ENCODE results near the gene FAM187B.

FAM187B gene

GRCh38 chr19:35264268-35265125, 36.0 kb upstream of the FAM187B start:
- Histone ChIP-seq H2BK5ac (ENCODE audit: low read length) (no peak overlapping the region), H3K4me1 (ENCODE audit: control insufficient read depth, low read depth, low read length) (no peaks in the 10 kb centered on the region), H3K79me1 (ENCODE audit: low read length) (peaks cover 3% of the 10 kb centered on the region), H3K18ac (ENCODE audit: low read length) (no peak overlapping the region), H2BK15ac (replicated peaks; ENCODE audit: low read depth) (no peak overlapping the region), H2AK5ac (ENCODE audit: low read length) (no peak overlapping the region), H3K27ac (ENCODE audit: low read depth, low read length) (no peak overlapping the region), H4K5ac (ENCODE audit: low read length) (no peak overlapping the region), H2BK120ac (ENCODE audit: low read depth, low read length) (no peak overlapping the region), H3K79me2 (ENCODE audit: control insufficient read depth, insufficient read depth, low read length) (no peaks in the 10 kb centered on the region), H3K4ac (ENCODE audit: low read depth, low read length) (no peak overlapping the region), H3K23ac (ENCODE audit: low read length) (no peak overlapping the region), H3K27me3 (ENCODE audit: insufficient read depth, low read length, poor library complexity) (no peaks in the 10 kb centered on the region), H3K4me2 (ENCODE audit: low read length) (no peak overlapping the region), H3K4me3 (ENCODE audit: low read length) (no peak overlapping the region), H3K9ac (ENCODE audit: low read length) (no peak overlapping the region), H4K8ac (ENCODE audit: low read depth, low read length) (no peak overlapping the region), H3K36me3 (ENCODE audit: control insufficient read depth, insufficient read depth, low read length) (peaks cover 12% of the 10 kb centered on the region), H3K56ac (ENCODE audit: low read length) (no peak overlapping the region)
- no CpG with 5 or more reads among the region's 7 CpGs for WGBS (ENCODE audit: extremely low coverage, insufficient coverage, low lambda C conversion rate)
- DNase-seq: no peak

- no peaks in the 10 kb centered on the region for H3K27me3 ChIP-seq (ENCODE audit: insufficient read depth, low read length, poor library complexity)
- H3K4ac ChIP-seq (ENCODE audit: low read depth, low read length): no peak overlapping the region
- H3K9ac ChIP-seq (ENCODE audit: low read length): no peak overlapping the region
- H3K4me3 ChIP-seq (ENCODE audit: low read length): no peak overlapping the region
- H3K4me1 ChIP-seq (ENCODE audit: control insufficient read depth, low read depth, low read length): no peaks in the 10 kb centered on the region
- no peak overlapping the region for H4K5ac ChIP-seq (ENCODE audit: low read length)
- H3K36me3 ChIP-seq (ENCODE audit: control insufficient read depth, insufficient read depth, low read length): peaks cover 12% of the 10 kb centered on the region
- H3K27ac ChIP-seq (ENCODE audit: low read depth, low read length): no peak overlapping the region
- no peak overlapping the region for H2AK5ac ChIP-seq (ENCODE audit: low read length)
- no peak overlapping the region for H2BK15ac ChIP-seq (replicated peaks; ENCODE audit: low read depth)
- no peak overlapping the region for H3K4me2 ChIP-seq (ENCODE audit: low read length)
- H2BK120ac ChIP-seq (ENCODE audit: low read depth, low read length): no peak overlapping the region
- no CpG with 5 or more reads among the region's 17 CpGs for WGBS (ENCODE audit: extremely low coverage, insufficient coverage, low lambda C conversion rate)
- no peak overlapping the region for H3K23ac ChIP-seq (ENCODE audit: low read length)
- no peak overlapping the region for H3K56ac ChIP-seq (ENCODE audit: low read length)
- H4K8ac ChIP-seq (ENCODE audit: low read depth, low read length): no peak overlapping the region
- no peak overlapping the region for H2BK5ac ChIP-seq (ENCODE audit: low read length)
- H3K18ac ChIP-seq (ENCODE audit: low read length): no peak overlapping the region
- H3K79me1 ChIP-seq (ENCODE audit: low read length): peaks cover 5% of the 10 kb centered on the region
- no peaks in the 10 kb centered on the region for H3K79me2 ChIP-seq (ENCODE audit: control insufficient read depth, insufficient read depth, low read length)
- DNase-seq: no peak
These were observed 33.7 kb upstream of the FAM187B start for GRCh38 chr19:35262101-35262761.

GRCh38 chr19:35261356-35262100, 33.0 kb upstream of the FAM187B start:
- H2BK120ac ChIP-seq (ENCODE audit: low read depth, low read length): no peak overlapping the region
- H3K27ac ChIP-seq (ENCODE audit: low read depth, low read length): no peak overlapping the region
- H3K4ac ChIP-seq (ENCODE audit: low read depth, low read length): no peak overlapping the region
- no peaks in the 10 kb centered on the region for H3K27me3 ChIP-seq (ENCODE audit: insufficient read depth, low read length, poor library complexity)
- WGBS (ENCODE audit: extremely low coverage, insufficient coverage, low lambda C conversion rate): no CpG with 5 or more reads among the region's 12 CpGs
- H3K56ac ChIP-seq (ENCODE audit: low read length): no peak overlapping the region
- no peak overlapping the region for H2BK5ac ChIP-seq (ENCODE audit: low read length)
- peaks cover 12% of the 10 kb centered on the region for H3K36me3 ChIP-seq (ENCODE audit: control insufficient read depth, insufficient read depth, low read length)
- no peak for DNase-seq
- no peak overlapping the region for H3K9ac ChIP-seq (ENCODE audit: low read length)
- H2BK15ac ChIP-seq (replicated peaks; ENCODE audit: low read depth): no peak overlapping the region
- no peak overlapping the region for H3K4me3 ChIP-seq (ENCODE audit: low read length)
- no peak overlapping the region for H3K4me2 ChIP-seq (ENCODE audit: low read length)
- no peaks in the 10 kb centered on the region for H3K4me1 ChIP-seq (ENCODE audit: control insufficient read depth, low read depth, low read length)
- no peak overlapping the region for H4K5ac ChIP-seq (ENCODE audit: low read length)
- no peak overlapping the region for H4K8ac ChIP-seq (ENCODE audit: low read depth, low read length)
- no peak overlapping the region for H3K18ac ChIP-seq (ENCODE audit: low read length)
- no peak overlapping the region for H2AK5ac ChIP-seq (ENCODE audit: low read length)
- no peaks in the 10 kb centered on the region for H3K79me2 ChIP-seq (ENCODE audit: control insufficient read depth, insufficient read depth, low read length)
- H3K79me1 ChIP-seq (ENCODE audit: low read length): peaks cover 5% of the 10 kb centered on the region
- no peak overlapping the region for H3K23ac ChIP-seq (ENCODE audit: low read length)

- no peak overlapping the region for H3K27ac ChIP-seq (ENCODE audit: low read depth, low read length)
- H3K4me1 ChIP-seq (ENCODE audit: control insufficient read depth, low read depth, low read length): no peaks in the 10 kb centered on the region
- no peak overlapping the region for H3K23ac ChIP-seq (ENCODE audit: low read length)
- H2BK15ac ChIP-seq (replicated peaks; ENCODE audit: low read depth): no peak overlapping the region
- H3K36me3 ChIP-seq (ENCODE audit: control insufficient read depth, insufficient read depth, low read length): peaks cover 10% of the 10 kb centered on the region
- no peak for DNase-seq
- no peak overlapping the region for H3K56ac ChIP-seq (ENCODE audit: low read length)
- H3K4ac ChIP-seq (ENCODE audit: low read depth, low read length): no peak overlapping the region
- H3K79me1 ChIP-seq (ENCODE audit: low read length): peaks cover 3% of the 10 kb centered on the region
- no peak overlapping the region for H2BK120ac ChIP-seq (ENCODE audit: low read depth, low read length)
- H3K18ac ChIP-seq (ENCODE audit: low read length): no peak overlapping the region
- no CpG with 5 or more reads among the region's 10 CpGs for WGBS (ENCODE audit: extremely low coverage, insufficient coverage, low lambda C conversion rate)
- H2BK5ac ChIP-seq (ENCODE audit: low read length): no peak overlapping the region
- H4K5ac ChIP-seq (ENCODE audit: low read length): no peak overlapping the region
- H3K4me2 ChIP-seq (ENCODE audit: low read length): no peak overlapping the region
- no peaks in the 10 kb centered on the region for H3K27me3 ChIP-seq (ENCODE audit: insufficient read depth, low read length, poor library complexity)
- H3K9ac ChIP-seq (ENCODE audit: low read length): no peak overlapping the region
- no peak overlapping the region for H3K4me3 ChIP-seq (ENCODE audit: low read length)
- no peak overlapping the region for H4K8ac ChIP-seq (ENCODE audit: low read depth, low read length)
- no peaks in the 10 kb centered on the region for H3K79me2 ChIP-seq (ENCODE audit: control insufficient read depth, insufficient read depth, low read length)
- H2AK5ac ChIP-seq (ENCODE audit: low read length): no peak overlapping the region
These were observed 32.3 kb upstream of the FAM187B start for GRCh38 chr19:35260694-35261304.

- Histone ChIP-seq H3K56ac (ENCODE audit: low read length) (no peak overlapping the region), H3K23ac (ENCODE audit: low read length) (no peak overlapping the region), H3K4me3 (ENCODE audit: low read length) (no peak overlapping the region), H4K8ac (ENCODE audit: low read depth, low read length) (no peak overlapping the region), H2BK120ac (ENCODE audit: low read depth, low read length) (no peak overlapping the region), H2AK5ac (ENCODE audit: low read length) (no peak overlapping the region), H3K4ac (ENCODE audit: low read depth, low read length) (no peak overlapping the region), H3K18ac (ENCODE audit: low read length) (no peak overlapping the region), H3K27ac (ENCODE audit: low read depth, low read length) (no peak overlapping the region), H3K27me3 (ENCODE audit: insufficient read depth, low read length, poor library complexity) (no peaks in the 10 kb centered on the region), H2BK5ac (ENCODE audit: low read length) (no peak overlapping the region), H3K4me2 (ENCODE audit: low read length) (no peak overlapping the region), H3K79me1 (ENCODE audit: low read length) (peaks cover 11% of the 10 kb centered on the region), H3K79me2 (ENCODE audit: control insufficient read depth, insufficient read depth, low read length) (peaks cover 4% of the 10 kb centered on the region), H3K4me1 (ENCODE audit: control insufficient read depth, low read depth, low read length) (no peaks in the 10 kb centered on the region), H3K36me3 (ENCODE audit: control insufficient read depth, insufficient read depth, low read length) (peaks cover 6% of the 10 kb centered on the region), H3K9ac (ENCODE audit: low read length) (no peak overlapping the region), H4K5ac (ENCODE audit: low read length) (no peak overlapping the region), H2BK15ac (replicated peaks; ENCODE audit: low read depth) (no peak overlapping the region)
- WGBS (ENCODE audit: extremely low coverage, insufficient coverage, low lambda C conversion rate): no CpG with 5 or more reads among the region's 9 CpGs
- no peak for DNase-seq
These were observed 28.5 kb upstream of the FAM187B start for GRCh38 chr19:35257113-35257461.

Measured in mesendoderm (in vitro differentiated cells).